HPDE6-E6E7 (cell line): ENCODE data around the gene SLC27A1.
"Not testable (repeated sequence)": the region's sequence is repeated elsewhere in the genome, so short reads cannot be mapped to it uniquely, and the experiment has no call there.

Source experiments
- DNase-seq: peaks from one replicate; pipeline ENCODE4 v3.0.0; 2011; ENCODE audit warnings: missing footprints; ENCODE audit errors: extremely low spot score

SLC27A1 gene

DNA sequence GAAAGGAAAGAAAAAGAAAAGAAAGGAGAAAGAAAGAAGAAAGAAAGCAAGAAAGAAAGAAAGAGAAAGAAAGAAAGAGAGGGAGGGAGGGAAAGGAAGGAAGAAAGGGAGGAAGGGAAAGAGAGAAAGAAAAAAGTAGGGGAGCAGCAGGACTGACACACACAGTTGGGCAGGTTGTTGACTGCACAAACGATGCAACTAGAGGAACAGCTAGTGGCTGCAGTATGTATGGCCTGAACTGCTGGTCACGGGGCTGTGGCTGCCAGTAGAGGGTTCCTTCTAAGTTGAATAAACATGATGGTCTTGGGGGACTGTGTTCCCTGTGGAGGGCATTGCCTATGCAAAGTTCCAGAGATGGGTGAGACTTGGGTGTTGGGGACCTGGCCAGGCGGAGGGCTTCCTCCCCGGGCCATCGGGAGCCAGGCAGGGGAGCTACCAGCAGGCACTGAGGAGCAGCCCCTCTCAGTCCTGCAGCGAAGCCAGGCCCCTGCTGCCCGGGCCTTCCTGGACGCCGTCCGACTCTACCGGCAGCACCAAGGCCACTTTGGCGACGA, 68.4 kb downstream of the SLC27A1 start:
- no peak for DNase-seq

DNA sequence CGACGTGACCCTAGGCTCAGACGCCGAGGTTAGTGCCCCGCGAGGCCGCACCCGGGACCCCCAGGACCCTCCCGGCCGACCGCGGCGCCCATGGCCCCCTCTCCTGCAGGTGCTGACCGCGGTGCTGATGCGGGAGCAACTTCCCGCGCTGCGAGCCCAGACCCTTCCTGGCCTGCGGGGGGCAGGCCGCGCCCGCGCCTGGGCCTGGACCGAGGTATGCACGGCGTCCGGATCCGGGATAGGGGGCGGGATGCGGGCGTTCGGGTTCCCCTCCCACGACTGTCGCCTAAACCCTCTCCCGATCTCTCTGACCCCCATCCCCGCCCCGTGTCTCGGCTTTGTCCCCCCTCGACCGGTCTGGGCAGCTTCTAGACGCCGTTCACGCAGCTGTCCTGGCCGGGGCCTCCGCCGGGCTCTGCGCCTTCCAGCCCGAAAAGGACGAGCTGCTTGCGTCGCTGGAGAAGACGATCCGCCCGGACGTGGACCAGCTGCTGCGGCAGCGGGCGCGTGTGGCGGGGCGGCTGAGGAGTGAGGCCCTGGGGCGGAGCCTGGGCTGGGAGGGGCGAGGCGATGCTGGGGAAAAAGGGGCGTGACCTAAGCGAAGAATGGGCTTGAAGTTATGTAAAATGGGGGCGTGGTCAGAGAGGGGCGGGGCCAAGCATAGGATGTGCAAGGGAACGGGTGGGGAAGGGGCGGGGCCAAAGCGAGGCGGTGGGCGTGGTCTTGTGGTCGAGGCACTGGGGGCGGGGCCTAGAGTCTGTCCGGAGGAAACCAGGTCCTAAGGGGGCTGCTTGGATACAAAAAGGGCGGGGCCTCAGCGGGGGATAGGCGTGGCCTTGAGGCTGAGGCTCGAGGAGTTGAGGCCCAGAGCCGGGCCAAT, 69.2 kb downstream of the SLC27A1 start:
- DNase-seq, result peak; percentile 86

DNA sequence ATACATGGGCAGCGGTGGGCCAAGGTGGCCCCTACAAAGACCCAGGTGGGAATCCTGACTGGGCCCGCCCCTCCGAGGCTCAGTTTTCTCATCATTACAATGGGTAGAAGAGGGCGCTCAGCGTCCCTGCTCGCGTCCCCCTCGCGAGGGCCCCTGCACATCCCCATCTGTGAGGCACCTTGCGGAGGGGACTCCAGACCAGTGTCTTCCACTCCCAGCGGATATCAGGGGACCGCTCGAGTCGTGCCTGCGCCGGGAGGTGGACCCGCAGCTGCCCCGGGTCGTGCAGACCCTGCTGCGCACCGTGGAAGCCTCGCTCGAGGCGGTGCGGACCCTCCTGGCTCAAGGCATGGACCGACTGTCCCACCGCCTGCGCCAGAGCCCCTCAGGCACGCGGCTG, 69.8 kb downstream of the SLC27A1 start:
- no peak for DNase-seq

DNA sequence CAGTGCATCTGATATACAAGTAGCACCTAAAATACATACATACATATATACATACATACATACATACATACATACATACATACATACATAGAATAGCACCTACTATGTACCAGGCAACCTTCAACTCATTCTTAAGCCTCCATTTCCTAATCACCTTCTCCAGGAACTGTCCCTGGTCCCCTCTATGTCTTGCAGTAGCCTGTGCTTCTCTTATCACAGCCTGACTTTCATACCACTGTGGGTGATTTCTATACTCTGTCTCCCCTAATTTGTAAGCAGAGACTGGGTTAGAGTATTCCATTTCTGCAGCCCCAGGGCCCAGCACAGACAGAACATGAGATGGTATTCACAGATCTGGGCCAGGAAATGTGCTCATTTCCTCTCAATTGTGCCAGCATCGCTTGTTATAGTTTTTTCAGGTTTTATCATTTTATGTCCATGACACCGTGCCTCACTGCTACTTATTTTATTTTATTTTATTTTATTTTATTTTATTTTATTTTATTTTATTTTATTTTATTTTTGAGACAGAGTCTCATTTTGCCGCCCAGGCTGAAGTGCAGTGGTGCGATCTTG, 70.9 kb downstream of the SLC27A1 start:
- DNase-seq, result no peak

GRCh38 chr19:17542042-17542441, 71.7 kb downstream of the SLC27A1 start:
- no peak for DNase-seq

- DNase-seq, result no peak
These were observed 72.7 kb downstream of the SLC27A1 start for GRCh38 chr19:17542793-17543582.

DNA sequence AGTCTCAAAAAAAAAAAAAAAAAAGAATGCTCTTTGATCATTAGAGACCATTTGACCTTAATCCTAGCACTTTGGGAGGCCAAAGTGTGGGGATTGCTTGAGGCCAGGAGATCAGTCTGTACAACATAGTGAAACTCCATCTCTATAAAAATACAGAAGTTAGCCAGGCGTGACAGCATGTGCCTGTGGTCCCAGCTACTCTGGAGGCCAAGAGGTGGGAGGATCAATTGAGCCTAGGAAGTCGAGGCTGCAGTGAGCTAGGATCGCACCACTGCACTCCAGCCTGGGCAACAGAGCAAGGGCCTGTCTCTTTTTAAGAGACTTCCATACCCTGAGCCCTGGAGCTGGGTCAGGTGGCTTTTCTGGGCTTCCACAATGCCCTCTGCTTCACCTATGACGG, 73.7 kb downstream of the SLC27A1 start:
- DNase-seq, result no peak

DNA sequence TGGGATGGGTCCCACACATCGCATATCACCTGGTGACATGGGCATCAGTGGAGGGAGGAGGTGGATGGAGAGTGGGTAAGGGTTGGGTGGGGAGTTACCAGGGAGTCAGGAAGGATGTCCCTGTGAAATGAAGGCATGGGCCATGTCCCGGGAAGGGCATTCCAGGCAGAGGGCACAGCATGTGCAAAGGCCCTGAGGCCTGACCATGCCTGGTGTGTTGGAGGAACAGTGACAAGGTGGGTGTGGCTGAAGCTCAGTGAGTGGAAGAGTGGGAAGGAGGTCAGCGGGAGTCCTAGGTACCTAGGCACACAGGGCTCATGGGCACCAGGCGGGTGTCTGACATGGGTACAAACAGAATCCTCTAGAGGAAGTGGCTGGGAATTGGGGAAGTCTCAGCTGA, 74.1 kb downstream of the SLC27A1 start:
- DNase-seq, result no peak

DNA sequence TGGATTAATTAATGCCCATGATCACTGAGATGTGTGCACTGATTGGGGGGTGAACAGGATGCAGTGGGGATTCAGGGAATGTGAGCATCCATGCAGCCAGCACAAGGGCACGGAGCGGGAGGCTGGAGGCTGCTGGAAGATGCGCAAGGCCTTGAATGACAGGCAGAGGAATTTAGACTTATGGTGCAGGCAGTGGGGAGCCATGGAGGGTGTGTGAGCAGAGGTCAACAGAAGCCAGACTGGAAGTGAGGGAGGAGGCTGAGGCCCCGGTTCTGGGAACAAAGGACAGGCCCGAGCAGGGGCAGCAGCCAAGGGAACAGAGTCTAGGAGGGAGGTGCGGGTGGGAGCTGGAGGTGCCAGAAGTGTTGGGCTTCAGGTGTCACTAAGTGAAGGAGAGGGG, 77.8 kb downstream of the SLC27A1 start:
- DNase-seq, result no peak

GRCh38 chr19:17549085-17549740, 78.9 kb downstream of the SLC27A1 start:
- no peak for DNase-seq

- no peak for DNase-seq
These were observed 79.8 kb downstream of the SLC27A1 start for GRCh38 chr19:17550076-17550667.

- not testable (repeated sequence) for DNase-seq
These were observed 82.4 kb downstream of the SLC27A1 start for GRCh38 chr19:17552735-17553134.

- no peak for DNase-seq
These were observed 82.9 kb downstream of the SLC27A1 start for GRCh38 chr19:17553256-17553655.

- no peak for DNase-seq
These were observed 84.7 kb downstream of the SLC27A1 start for GRCh38 chr19:17554968-17555479.

GRCh38 chr19:17555480-17555928, 85.2 kb downstream of the SLC27A1 start, which contains the start of gene COLGALT1:
Gene COLGALT1, plus strand, starts transcription at chr19:17555649. Its CDS starts 65 bp downstream, at chr19:17555714.
- DNase-seq, result peak; percentile 96
